GM12864 (cell line): ENCODE data around the gene RIN2.
"Not testable (repeated sequence)": the region's sequence is repeated elsewhere in the genome, so short reads cannot be mapped to it uniquely, and the experiment has no call there.

Experiments used
- DNase-seq: peaks from one replicate; pipeline ENCODE4 v3.0.0-alpha.2; 2011; ENCODE audit warnings: low read depth
- H3K4me3 ChIP-seq: 2 replicates; pipeline ENCODE4 v1.5.1; 2011; ENCODE audit warnings: mild to moderate bottlenecking, low read depth, low read length, control low read depth
- TF ChIP-seq, protein P1 (sequence below): IDR thresholded peaks from 2 replicates; pipeline ENCODE4 v1.5.1; 2011; ENCODE audit warnings: low read depth, mild to moderate bottlenecking, moderate library complexity, low read length, control low read depth, inconsistent platforms; ENCODE audit errors: missing control alignments

Gene RIN2

DNA sequence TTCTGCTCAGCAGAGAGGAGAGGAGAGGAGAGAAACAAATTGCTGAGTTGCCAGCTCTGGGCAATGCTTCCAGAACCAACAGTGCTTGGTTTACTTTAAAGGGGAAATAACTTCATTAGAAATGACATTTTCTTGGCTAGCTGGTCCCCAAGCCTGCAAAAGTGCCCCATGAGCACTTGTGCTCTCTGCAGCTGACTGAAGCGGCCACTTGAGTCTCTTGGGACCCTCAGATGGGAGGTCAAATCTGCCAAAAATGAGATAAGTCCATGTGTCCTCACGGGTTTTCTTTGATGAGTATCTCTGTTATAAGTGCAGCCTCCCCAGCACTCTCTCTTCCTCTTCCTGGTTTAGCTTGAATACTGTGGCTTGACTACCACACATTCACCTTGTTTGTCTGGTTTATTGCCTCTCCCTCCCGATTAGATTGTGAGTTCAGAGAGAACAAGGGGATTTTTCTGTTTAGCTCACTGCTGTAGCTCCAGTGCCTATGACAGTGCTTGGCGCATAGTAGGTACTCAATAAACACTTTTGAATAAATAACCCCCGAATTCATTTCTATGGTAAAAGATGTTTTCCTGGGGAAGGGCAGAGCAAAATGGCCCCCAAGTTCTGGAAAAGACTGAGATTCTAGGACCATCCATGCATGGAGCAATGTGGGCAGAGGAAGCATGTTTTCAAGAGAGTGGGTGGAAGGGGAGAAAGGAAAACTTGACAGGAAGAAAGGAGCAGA is 7.0 kb upstream of the RIN2 start:
- no peak for DNase-seq
- TF ChIP-seq, protein P1, sequence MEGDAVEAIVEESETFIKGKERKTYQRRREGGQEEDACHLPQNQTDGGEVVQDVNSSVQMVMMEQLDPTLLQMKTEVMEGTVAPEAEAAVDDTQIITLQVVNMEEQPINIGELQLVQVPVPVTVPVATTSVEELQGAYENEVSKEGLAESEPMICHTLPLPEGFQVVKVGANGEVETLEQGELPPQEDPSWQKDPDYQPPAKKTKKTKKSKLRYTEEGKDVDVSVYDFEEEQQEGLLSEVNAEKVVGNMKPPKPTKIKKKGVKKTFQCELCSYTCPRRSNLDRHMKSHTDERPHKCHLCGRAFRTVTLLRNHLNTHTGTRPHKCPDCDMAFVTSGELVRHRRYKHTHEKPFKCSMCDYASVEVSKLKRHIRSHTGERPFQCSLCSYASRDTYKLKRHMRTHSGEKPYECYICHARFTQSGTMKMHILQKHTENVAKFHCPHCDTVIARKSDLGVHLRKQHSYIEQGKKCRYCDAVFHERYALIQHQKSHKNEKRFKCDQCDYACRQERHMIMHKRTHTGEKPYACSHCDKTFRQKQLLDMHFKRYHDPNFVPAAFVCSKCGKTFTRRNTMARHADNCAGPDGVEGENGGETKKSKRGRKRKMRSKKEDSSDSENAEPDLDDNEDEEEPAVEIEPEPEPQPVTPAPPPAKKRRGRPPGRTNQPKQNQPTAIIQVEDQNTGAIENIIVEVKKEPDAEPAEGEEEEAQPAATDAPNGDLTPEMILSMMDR: no peak
- H3K4me3 ChIP-seq: no peak overlapping the region

DNA sequence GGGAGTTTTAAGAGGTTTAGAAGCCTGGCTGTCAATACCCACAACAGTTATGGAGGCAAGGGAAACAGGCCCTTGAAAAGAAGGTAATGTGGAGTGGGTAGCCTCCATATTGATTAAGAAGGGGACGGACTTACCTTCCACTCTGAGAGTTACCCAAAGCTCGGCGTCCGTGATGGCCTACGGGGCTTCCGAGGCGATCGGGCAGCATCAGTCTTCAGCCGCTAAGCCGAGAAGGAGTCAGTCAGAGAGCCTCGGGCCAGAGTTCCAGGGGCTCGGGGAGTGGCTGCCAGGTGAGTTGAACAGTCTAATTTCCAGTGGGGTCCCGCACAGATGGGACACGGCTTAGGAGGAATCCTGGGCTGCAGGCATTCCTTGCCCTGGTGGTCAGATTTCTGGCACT is 3.9 kb upstream of the RIN2 start:
- not testable (repeated sequence) for H3K4me3 ChIP-seq, DNase-seq

DNA sequence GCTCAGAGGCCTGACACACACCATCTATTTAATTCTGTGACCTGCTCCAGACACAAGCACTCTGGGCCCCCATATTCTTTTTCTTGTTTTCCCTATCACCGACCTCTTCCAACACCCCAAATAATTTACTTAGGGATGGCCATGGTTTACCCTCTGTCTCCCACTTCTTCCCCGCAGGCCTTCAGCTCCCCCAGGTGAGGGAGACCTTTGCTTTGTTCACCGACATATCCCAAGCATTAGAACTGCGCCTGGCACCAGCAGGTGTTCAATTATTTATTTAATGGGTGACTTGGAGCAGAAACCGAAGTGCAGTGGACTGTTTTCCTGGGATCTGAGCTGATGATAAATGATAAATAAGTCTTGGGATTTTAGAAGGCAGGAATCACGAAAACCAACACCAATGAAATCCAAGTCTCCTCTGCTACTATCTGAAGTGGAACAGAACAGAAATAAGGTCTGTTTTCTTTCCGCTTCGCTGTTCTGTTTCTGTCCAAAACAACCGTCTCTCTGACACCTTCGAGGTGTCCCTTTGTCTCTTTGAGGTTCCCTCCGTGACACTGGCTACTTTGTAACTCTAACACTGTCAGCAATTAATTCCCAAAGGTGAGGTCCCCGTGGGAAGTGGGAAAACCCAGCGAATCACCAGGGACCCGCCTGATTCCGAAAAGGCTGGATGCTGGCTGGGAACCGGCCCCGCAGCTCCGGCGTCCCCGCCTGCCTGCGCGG is 1.1 kb upstream of the RIN2 start:
- DNase-seq: no peak
- TF ChIP-seq, protein P1: no peak

DNA sequence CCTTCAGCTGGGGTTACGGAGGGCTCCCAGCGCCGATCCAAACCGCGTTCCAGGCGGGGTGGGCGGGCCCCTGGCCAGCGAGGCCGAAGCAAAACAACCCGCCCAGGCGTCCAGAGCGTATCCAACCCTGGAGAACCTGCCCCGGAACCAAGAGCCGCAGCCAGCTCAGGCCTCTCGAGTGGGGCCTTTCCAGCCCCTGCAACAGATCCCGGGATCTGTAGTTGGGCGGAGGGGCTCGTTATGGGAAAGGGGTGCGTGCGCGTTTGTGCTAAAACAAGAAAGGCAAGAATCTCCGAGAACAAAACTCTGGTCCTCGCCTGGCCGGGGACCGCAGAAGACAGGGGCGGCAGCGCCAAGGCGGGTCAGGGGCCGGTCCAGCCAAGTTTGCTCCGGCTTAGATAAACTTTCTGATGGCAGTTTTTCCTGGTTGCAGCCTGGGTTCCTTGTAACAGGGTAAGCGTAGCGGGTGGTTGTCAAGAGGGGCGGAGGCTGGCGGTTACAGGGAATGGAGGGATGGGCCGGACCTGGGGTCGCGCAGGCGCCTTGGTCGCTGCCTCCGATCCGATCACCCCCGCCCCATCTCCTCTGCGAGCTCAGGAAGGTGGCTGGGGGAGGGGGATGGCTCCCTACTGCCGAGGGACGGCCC is 448 bp upstream of the RIN2 start:
- no peak overlapping the region for H3K4me3 ChIP-seq
- DNase-seq: no peak
- TF ChIP-seq, protein P1: no peak

More for the DNA sequence above, 1.1 kb upstream of the RIN2 start:
- no peak overlapping the region for H3K4me3 ChIP-seq

DNA sequence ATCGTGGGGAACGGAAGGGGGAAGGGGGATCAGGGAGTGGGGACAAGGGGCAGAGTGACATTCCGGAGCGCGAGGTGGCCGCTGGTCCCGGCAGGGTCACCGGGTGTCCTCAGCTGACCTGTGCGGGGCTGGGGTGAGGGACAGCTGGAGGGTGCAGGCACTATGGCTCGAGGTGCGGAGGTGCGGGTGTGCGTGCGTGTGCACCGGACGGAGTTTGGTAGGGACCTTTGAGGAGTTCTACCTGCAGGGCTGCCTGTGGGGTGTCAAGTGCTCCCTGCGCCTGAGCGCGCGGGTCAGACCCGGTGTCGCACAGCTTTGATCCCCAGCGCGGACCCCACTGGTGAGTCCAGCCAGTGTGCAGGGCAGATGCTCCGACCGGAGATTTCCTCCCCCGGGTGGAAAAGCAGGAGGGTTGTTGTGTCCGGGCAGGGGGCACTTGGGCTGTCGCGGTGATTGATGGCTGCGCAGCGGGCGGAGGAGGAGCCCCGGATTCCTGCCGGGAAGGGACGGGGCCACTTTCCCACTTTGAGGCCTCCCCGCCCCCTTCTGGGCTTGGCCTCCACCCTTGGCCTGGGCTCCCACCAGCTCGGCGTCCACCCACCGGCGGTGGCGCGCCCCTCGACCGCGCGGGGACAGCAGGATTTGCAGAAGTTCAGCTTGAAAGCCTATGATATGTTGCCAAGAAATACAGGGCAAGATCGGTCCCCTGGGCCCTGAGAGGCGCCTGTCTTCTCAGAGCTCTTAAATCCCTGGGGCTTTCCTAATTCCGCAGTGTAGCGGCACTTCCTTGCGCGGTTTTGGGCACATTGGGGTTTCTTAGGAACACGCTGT is 658 bp downstream of the RIN2 start:
- DNase-seq: no peak
- TF ChIP-seq, protein P1: no peak
- no peak overlapping the region for H3K4me3 ChIP-seq

DNA sequence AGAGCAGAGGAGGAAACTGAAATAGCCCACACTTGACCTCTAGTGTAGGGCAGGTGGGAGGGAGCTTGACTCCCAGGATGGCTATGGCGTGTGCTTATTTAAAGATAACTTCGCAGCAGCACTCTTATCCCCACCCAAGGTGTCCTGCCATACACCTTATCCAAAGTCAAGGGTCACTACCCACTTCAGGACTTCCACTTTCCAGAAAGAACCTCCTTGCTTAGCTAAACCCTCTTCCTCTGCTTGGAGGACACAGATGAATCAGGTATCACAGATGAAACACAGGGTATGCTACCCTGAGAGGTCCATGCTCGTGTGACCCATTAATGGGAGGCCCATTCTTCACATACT is 2.3 kb downstream of the RIN2 start:
- DNase-seq: no peak
- TF ChIP-seq, protein P1: no peak
- no peak overlapping the region for H3K4me3 ChIP-seq

DNA sequence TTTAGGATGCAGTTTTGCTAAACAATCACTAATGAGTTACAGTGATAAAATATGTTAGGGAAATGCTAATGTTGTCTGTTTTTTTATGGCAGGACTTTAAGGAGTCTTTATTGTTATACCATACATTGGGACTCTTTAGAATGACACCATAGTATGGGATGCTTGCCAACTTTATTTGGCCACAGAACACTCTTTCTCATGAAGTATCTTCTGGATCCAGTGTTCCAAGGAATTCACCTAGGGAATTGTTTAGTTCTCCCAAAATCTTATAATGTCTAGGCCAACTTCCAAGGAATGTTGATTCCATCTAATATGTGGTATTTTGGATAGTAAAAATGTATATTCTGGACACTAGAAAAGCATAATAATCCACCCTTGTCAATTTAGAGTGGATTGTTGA is 3.3 kb downstream of the RIN2 start:
- DNase-seq: no peak
- TF ChIP-seq, protein P1: no peak
- H3K4me3 ChIP-seq: no peak overlapping the region
